Ramos (cell line): ENCODE data around the gene CLEC2L.

Experiments
- in situ Hi-C: fragments of 300-500 bp; cut with MboI; formaldehyde crosslinking; loops from one replicate; pipeline ENCODE4 v1.14.3; 2022; ENCODE audit warnings: low sequenced_read_pairs; ENCODE audit not compliant: unreplicated experiment

CLEC2L gene

DNA sequence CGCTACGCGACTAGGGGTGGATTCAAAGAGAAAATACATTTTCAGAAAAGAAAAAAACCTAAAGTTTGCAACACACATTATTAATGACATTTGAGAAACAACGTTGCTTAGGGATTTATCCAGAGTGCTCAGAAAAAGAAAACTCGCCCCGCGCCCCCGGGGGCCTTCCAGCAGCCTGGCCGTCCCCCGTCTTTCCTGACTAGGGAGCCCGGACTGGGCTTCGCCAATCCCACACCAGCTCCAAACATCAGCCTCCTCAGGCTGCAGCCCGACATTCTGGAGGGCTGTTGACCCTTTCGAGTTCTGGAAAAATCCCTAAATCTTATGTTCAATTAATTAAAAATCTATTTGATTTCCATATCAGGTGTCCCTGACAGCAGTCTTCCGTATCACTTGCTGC is 48.6 kb downstream of the CLEC2L start:
- in situ Hi-C loops, result no loop called here

- in situ Hi-C loops, result no loop called here
Measured at GRCh38 chr7:139572704-139573385, 49.4 kb downstream of the CLEC2L start.

DNA sequence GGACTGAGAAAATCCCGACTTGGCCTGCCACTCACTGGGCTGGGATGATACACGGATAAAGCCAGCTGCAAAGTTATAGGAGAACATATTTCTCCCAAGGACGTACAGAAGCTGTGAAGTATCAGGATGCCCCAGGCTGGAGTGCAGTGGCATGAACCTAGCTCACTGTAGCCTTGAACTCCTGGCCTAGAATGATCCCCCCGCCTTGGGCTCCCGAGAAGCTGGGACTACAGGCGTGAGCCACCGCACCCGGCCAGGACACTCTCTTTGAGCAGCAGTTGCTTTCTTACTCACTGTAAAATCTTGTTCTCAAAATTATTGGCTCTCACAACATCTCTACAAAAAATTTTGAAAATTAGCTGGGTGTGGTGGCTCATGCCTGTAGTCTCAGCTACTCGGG is 50.4 kb downstream of the CLEC2L start:
- in situ Hi-C loops, result no loop called here

DNA sequence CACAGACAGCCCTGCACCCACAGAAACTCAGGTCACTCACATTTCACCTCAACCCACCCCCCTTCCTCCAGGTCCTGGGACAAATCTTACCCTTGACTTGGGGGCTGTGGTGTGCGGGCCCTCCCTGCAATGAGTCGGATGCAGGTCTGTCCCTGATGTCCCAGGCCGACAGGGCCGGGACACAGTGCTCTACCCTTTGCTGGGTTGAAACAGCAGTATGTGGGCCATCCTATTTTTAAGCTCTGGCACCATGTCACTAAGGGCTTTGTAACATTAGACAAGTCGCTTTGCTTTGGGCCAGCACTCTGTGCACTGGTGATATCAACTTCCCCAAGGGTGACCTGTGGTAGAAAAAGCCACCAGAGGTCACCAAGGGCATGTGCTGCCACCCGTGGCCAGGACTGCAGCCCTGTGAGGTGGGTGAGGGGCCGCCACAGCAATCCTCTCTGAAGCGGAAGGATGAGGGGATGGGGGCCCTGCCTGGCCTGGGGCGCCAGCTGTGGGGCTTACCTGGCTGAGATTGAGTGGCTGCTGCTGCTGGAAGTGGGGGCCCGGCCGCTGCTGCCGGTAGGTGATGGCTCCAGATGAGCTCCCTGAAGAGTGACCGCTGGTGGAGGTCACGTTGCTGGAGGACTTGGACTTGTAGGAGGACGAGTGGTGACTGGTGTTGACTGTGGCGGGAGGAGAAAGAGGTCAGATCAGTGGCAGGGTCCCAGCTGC is 51.3 kb downstream of the CLEC2L start:
- in situ Hi-C loops, result no loop called here

DNA sequence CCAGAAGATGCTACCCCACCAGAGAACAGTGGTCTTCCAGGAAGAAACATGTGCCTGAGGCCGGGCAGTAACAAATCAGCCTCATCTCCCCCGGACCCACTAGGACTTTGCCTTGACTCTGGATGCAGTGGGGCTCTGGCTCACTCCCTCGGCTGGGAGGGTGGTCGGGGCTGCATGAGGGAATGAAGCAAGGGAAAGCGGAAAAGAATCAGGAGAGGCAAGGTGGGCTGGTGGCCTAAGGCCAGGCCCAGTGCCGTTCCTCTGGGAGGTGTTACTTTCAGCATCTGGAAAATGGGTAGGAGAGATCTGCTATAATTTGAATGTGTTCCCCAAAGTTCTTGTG is 51.8 kb downstream of the CLEC2L start:
- in situ Hi-C loops, result no loop called here

DNA sequence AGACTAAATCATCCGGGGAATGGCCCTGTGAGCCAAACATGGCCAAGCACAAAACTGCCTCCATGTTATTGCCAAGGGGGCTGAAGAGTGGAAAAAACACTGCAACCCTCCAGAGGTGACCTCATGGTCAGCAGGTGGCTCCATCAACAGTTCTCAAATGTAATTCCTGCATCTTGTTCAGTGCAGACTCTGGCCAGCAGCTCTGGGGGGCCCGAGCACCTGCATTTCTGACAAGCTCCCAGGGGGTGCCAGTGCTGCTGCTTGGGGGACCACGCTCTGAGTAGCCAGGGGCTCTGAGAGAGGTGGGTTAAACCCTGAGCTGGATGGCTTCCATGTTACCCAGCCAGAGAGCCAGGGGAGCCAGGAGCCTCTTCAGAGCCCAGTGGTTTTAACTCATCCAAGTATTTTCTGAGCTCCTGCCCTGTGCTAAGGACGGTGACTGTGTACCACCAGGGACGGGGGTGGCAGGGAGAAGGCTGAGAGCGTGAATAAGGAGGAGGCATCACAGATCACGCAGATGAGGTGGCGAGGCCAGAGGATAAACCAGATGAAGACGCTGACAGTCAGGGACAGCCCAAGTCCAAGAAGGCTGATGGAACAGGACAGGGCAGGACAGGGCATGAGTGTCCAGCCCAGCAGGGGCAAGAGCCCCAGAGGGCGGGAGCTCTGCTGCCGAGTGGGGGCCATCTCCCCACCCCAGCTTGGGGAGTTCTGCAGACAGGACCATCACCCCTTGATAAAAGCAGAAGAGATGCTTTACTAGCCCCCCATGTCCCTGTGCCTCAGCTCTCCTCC is 52.9 kb downstream of the CLEC2L start:
- in situ Hi-C loops, result no loop called here

DNA sequence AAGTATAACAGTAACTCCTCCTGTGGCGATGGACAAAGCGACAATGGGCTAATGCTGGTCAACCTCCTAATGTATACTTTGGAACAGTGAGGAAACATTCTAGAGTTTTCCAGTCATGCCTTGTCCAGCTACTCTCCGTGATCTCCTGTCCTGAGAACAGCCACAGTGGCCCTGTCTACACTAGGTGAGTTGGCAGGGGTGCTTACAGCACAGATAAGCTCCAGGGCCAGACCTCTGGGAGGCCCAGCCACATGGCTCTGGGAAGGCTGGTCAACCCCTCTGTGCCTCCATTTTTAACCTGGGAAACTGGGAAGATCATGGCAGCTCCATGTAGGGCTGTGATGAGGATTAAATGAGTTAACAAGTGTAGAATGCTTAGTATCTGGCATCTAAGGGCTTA is 57.0 kb downstream of the CLEC2L start:
- in situ Hi-C loops, result no loop called here

GRCh38 chr7:139582130-139582650 is 58.7 kb downstream of the CLEC2L start:
- in situ Hi-C loops, result no loop called here

DNA sequence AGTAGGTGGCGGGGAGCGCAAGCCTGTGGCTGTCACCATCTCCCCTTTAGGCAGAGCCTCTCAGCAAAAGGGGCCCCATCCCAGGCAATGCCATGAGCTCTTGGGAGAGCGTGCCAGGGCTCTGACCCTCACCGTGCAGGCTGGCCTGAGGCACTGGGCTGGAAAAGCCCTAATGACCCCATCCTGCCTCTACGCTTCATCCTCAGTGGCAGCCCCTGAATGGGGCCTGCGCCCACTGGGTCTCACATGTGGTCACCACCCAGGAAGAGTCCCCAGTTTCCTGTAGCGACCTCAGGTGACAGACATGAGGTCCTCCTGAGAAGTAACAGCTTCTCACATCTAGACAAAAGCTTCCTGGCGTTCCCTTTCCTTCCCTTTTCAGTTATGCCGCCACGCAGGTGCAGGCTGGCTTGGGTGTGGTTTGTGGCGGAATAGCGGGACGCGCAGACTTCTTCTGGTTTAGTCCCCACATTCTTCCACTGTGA is 59.2 kb downstream of the CLEC2L start:
- in situ Hi-C loops, result no loop called here

DNA sequence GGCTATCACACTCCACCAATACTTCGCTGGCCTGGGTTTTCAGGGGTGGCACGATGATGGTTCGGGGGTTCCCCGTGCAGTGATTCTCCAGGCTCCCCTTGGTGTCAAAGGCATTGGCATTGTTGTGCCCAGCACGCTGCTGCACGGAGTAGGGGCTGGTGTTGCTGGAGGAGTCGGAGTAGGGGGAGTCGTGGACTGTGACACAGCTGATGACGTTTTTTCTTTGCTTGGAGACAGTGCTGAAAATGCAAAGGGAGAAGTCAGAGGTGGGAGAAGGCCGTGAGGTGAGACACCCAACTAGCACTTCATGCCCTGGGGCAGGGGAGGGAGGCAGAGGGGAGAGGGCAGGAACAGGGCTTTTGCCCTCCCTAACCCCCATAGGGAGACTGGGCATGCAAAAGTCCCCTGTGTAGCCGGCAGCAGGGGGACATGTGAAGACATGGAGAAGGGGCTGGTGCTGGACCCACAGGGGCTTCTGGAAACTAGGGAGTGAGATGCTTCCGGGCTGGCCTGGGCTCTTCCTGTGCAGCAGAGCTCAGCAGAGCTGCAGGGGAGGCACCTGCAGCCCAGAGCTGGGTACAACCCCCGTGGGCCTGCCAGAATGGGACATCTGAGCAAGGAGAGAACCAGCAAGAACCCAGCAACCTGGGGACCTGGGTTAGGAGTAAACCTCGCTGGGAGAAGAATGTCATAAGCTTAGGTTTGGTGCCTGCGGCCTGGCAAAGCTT is 60.5 kb downstream of the CLEC2L start:
- in situ Hi-C loops, result no loop called here

- in situ Hi-C loops, result no loop called here
Measured at GRCh38 chr7:139585042-139585441, 61.6 kb downstream of the CLEC2L start.

- in situ Hi-C loops, result no loop called here
Measured at GRCh38 chr7:139586286-139586685, 62.8 kb downstream of the CLEC2L start.

GRCh38 chr7:139587535-139587934 is 64.0 kb downstream of the CLEC2L start:
- in situ Hi-C loops, result no loop called here

DNA sequence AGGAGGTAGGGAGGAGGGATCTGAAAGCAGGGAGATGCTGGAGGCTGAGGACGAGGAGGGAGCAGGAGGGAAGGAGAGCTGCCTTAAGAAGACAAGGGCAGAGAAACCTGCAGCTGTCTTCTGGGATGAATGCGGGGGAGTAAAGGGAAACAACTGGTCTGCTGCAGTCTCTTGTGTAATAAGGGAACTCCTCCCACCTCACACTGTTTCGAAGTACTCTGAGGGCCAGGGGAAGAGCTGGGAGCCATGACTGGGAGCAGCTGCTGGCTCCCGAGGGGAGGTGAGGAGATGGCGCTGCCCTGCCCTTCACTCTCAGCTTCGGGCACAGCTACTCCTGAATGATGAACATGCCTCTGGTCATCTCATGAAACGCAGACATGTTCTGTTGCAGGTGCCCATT is 65.1 kb downstream of the CLEC2L start:
- in situ Hi-C loops, result no loop called here

DNA sequence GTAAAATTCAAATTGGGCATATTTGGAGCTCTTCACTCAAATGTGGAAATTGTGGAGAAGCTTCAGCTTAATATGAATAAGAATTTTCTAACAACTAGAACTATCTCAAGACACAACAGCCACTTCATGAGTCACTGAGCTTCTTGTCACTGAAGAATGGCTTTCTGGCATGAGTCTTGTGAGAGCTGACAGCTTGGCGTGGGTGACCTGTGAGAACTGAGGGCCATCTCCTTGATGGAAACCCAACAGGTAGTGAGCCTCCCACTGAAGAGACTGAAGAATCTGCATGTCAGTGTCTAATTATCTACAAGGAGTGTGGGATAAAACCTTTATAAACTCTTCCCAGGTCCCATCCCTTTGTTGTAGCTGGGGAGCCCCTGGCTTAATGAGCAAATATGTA is 66.0 kb downstream of the CLEC2L start:
- in situ Hi-C loops, result no loop called here

- in situ Hi-C loops, result no loop called here
Measured at GRCh38 chr7:139591550-139592195, 68.2 kb downstream of the CLEC2L start.

- in situ Hi-C loops, result no loop called here
Measured at GRCh38 chr7:139592801-139593461, 69.4 kb downstream of the CLEC2L start.

GRCh38 chr7:139594090-139594489 is 70.6 kb downstream of the CLEC2L start:
- in situ Hi-C loops, result no loop called here
